Hepatocyte (in vitro differentiated cells): ENCODE results near the gene NAAA. TPM values are rescaled to one million over a fixed set of nuclear protein-coding genes. Genes with fewer than 3 reads are reported as not detected.

ENCODE experiments used
- DNase-seq: peaks from one replicate; pipeline ENCODE4 v3.0.0-alpha.2; 2016; ENCODE audit warnings: low spot score
- H2AFZ ChIP-seq: fragments of 200-600 bp; sonication (generic); 2 replicates; pipeline ENCODE4 v1.6.0; 2016; ENCODE audit warnings: antibody characterized with exemption, mild to moderate bottlenecking
- H3K27ac ChIP-seq: fragments of 200-600 bp; sonication (generic); 2 replicates; pipeline ENCODE4 v1.5.1; 2016; ENCODE audit warnings: mild to moderate bottlenecking
- H3K27me3 ChIP-seq: fragments of 200-600 bp; sonication (generic); 2 replicates; pipeline ENCODE4 v1.6.1; 2016
- H3K36me3 ChIP-seq: fragments of 200-600 bp; sonication (generic); replicated peaks from 2 replicates; pipeline ENCODE4 v1.5.1; 2016; ENCODE audit warnings: low read depth; ENCODE audit not compliant: insufficient read depth
- H3K4me1 ChIP-seq: fragments of 200-600 bp; sonication (generic); 2 replicates; pipeline ENCODE4 v1.5.1; 2016; ENCODE audit warnings: mild to moderate bottlenecking, moderate library complexity; ENCODE audit not compliant: insufficient read depth
- H3K4me2 ChIP-seq: fragments of 200-600 bp; sonication (generic); 2 replicates; pipeline ENCODE4 v1.6.0; 2016
- H3K4me3 ChIP-seq: fragments of 200-600 bp; sonication (generic); 2 replicates; pipeline ENCODE4 v1.5.1; 2016; ENCODE audit warnings: mild to moderate bottlenecking
- H3K79me2 ChIP-seq: fragments of 200-600 bp; sonication (generic); 2 replicates; pipeline ENCODE4 v1.6.0; 2017; ENCODE audit warnings: mild to moderate bottlenecking
- H3K9me2 ChIP-seq: fragments of 200-600 bp; sonication (generic); replicated peaks from 2 replicates; pipeline ENCODE4 v1.6.0; 2017; ENCODE audit warnings: mild to moderate bottlenecking; ENCODE audit not compliant: insufficient read depth
- H3K9me3 ChIP-seq: fragments of 200-600 bp; sonication (generic); 2 replicates; pipeline ENCODE4 v1.5.1; 2016; ENCODE audit warnings: low read depth, mild to moderate bottlenecking
- H4K20me1 ChIP-seq: fragments of 200-600 bp; sonication (generic); 2 replicates; pipeline ENCODE4 v1.6.0; 2016; ENCODE audit warnings: mild to moderate bottlenecking; ENCODE audit not compliant: insufficient read depth, poor library complexity, severe bottlenecking
- EZH2 ChIP-seq: fragments of 200-600 bp; sonication (generic); IDR thresholded peaks from 2 replicates; pipeline ENCODE4 v1.6.1; 2016; ENCODE audit warnings: antibody characterized with exemption, mild to moderate bottlenecking, borderline replicate concordance
- EZH2phosphoT487 ChIP-seq: fragments of 200-600 bp; sonication (generic); IDR thresholded peaks from one replicate; pipeline ENCODE4 v1.6.1; 2018; ENCODE audit warnings: antibody characterized with exemption, mild to moderate bottlenecking, low read depth, moderate library complexity; ENCODE audit not compliant: unreplicated experiment, severe bottlenecking
- WGBS: methylation state at CpG from one replicate; pipeline ENCODE4 v1.1.6; 2016; ENCODE audit warnings: low lambda C conversion rate; ENCODE audit errors: missing lambda C conversion rate; 5-methylcytosine and 5-hydroxymethylcytosine counted together
- polyA plus RNA-seq: library from polyadenylated mRNA; unstranded; fragments of >200 nt; fragmentation: Nextera tagmentation; extraction: Ambion mirVana; gene quantifications from 2 replicates; pipeline ENCODE4 v1.2.1, GENCODE V29; 2016
- total RNA-seq: library from RNA; depleted of rRNA; stranded (reverse); fragments of >200 nt; gene quantifications from 2 replicates; pipeline ENCODE4 v1.2.3, GENCODE V29; 2014
- TF ChIP-seq, protein P1 (sequence below): fragments of 200-600 bp; sonication (generic); IDR thresholded peaks from 2 replicates; pipeline ENCODE4 v1.5.1; 2016; ENCODE audit warnings: antibody characterized with exemption, mild to moderate bottlenecking; ENCODE audit not compliant: poor library complexity

Gene NAAA
- total and polyA plus RNA-seq, 2 experiments from 2014 or later: 21.8 to 41.0 TPM

- Histone ChIP-seq H3K79me2 (no peaks in the 10 kb centered on the region), H3K9me2 (no peaks in the 10 kb centered on the region), H3K4me3 (no peak overlapping the region), H4K20me1 (no peaks in the 10 kb centered on the region), H3K27me3 (no peaks in the 10 kb centered on the region), H2AFZ (no peak overlapping the region), H3K9me3 (no peaks in the 10 kb centered on the region), H3K36me3 (no peaks in the 10 kb centered on the region), H3K4me1 (no peaks in the 10 kb centered on the region), H3K27ac (no peak overlapping the region), H3K4me2 (no peak overlapping the region)
- 66% methylated on average over 3 of the region's 3 CpGs for WGBS
- TF ChIP-seq EZH2: no peak
- TF ChIP-seq EZH2phosphoT487: no peak
- TF ChIP-seq, protein P1, sequence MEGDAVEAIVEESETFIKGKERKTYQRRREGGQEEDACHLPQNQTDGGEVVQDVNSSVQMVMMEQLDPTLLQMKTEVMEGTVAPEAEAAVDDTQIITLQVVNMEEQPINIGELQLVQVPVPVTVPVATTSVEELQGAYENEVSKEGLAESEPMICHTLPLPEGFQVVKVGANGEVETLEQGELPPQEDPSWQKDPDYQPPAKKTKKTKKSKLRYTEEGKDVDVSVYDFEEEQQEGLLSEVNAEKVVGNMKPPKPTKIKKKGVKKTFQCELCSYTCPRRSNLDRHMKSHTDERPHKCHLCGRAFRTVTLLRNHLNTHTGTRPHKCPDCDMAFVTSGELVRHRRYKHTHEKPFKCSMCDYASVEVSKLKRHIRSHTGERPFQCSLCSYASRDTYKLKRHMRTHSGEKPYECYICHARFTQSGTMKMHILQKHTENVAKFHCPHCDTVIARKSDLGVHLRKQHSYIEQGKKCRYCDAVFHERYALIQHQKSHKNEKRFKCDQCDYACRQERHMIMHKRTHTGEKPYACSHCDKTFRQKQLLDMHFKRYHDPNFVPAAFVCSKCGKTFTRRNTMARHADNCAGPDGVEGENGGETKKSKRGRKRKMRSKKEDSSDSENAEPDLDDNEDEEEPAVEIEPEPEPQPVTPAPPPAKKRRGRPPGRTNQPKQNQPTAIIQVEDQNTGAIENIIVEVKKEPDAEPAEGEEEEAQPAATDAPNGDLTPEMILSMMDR: no peak
- DNase-seq: no peak
Measured at GRCh38 chr4:75908555-75908954, 32.3 kb downstream of the NAAA start.

GRCh38 chr4:75907966-75908365, 32.8 kb downstream of the NAAA start:
- Histone ChIP-seq H3K4me3 (no peak overlapping the region), H3K27me3 (no peaks in the 10 kb centered on the region), H3K9me2 (no peaks in the 10 kb centered on the region), H3K4me2 (no peak overlapping the region), H4K20me1 (no peaks in the 10 kb centered on the region), H3K27ac (no peak overlapping the region), H3K9me3 (no peaks in the 10 kb centered on the region), H3K79me2 (no peaks in the 10 kb centered on the region), H3K4me1 (no peaks in the 10 kb centered on the region), H2AFZ (no peak overlapping the region), H3K36me3 (no peaks in the 10 kb centered on the region)
- TF ChIP-seq EZH2 (no peak), EZH2phosphoT487 (no peak)
- WGBS: 92% methylated on average over 3 of the region's 3 CpGs
- DNase-seq: no peak

- WGBS: 81% methylated on average over 5 of the region's 5 CpGs
- H3K4me2 ChIP-seq: no peak overlapping the region
- no peaks in the 10 kb centered on the region for H3K9me2 ChIP-seq
- no peaks in the 10 kb centered on the region for H4K20me1 ChIP-seq
- no peak overlapping the region for H3K27ac ChIP-seq
- no peak overlapping the region for H3K4me3 ChIP-seq
- H2AFZ ChIP-seq: no peak overlapping the region
- DNase-seq: no peak
- H3K79me2 ChIP-seq: no peaks in the 10 kb centered on the region
- H3K4me1 ChIP-seq: no peaks in the 10 kb centered on the region
- TF ChIP-seq EZH2 (no peak), EZH2phosphoT487 (no peak)
- TF ChIP-seq, protein P1: no peak
- no peaks in the 10 kb centered on the region for H3K9me3 ChIP-seq
- no peaks in the 10 kb centered on the region for H3K36me3 ChIP-seq
- no peaks in the 10 kb centered on the region for H3K27me3 ChIP-seq
Measured at GRCh38 chr4:75904076-75904475, 36.7 kb downstream of the NAAA start.

GRCh38 chr4:75902352-75902751, 38.5 kb downstream of the NAAA start, which contains the start of gene PPEF2:
PPEF2 (minus strand) TSS chr4:75902452; CDS start chr4:75896325, 6,127 bp downstream.
- H3K9me3 ChIP-seq: no peaks in the 10 kb centered on the region
- no peak for TF ChIP-seq EZH2phosphoT487
- TF ChIP-seq EZH2: no peak
- TF ChIP-seq, protein P1: no peak
- H3K4me1 ChIP-seq: no peaks in the 10 kb centered on the region
- no peaks in the 10 kb centered on the region for H3K36me3 ChIP-seq
- no peak within 1 kb of the TSS for H3K4me3 ChIP-seq
- H3K4me2 ChIP-seq: no peak within 1 kb of the TSS
- no peaks in the 10 kb centered on the region for H4K20me1 ChIP-seq
- no peak within 1 kb of the TSS for H3K27ac ChIP-seq
- no peaks in the 10 kb centered on the region for H3K79me2 ChIP-seq
- H2AFZ ChIP-seq: no peak within 1 kb of the TSS
- WGBS: 89% methylated on average over 5 of the region's 5 CpGs
- H3K9me2 ChIP-seq: no peaks in the 10 kb centered on the region
- no peaks in the 10 kb centered on the region for H3K27me3 ChIP-seq
- DNase-seq: no peak
